D721Med (cell line): ENCODE data around the gene TNFAIP2.
"Not testable (repeated sequence)": the region's sequence is repeated elsewhere in the genome, so short reads cannot be mapped to it uniquely, and the experiment has no call there.

ENCODE experiments used
- DNase-seq: peaks from one replicate; pipeline ENCODE4 v3.0.0; 2011; ENCODE audit warnings: low spot score; ENCODE audit not compliant: insufficient read length
- FAIRE-seq: peaks from 2 replicates; lab custom pipeline; 2011; peaks lifted over from hg19 to GRCh38; lab: Jason Lieb, UNC
- TF ChIP-seq, protein P1 (sequence below): IDR thresholded peaks from 2 replicates; pipeline ENCODE4 v1.5.1; 2012; ENCODE audit warnings: mild to moderate bottlenecking, control low read depth; ENCODE audit not compliant: insufficient read depth; ENCODE audit errors: missing control alignments

Gene TNFAIP2

DNA sequence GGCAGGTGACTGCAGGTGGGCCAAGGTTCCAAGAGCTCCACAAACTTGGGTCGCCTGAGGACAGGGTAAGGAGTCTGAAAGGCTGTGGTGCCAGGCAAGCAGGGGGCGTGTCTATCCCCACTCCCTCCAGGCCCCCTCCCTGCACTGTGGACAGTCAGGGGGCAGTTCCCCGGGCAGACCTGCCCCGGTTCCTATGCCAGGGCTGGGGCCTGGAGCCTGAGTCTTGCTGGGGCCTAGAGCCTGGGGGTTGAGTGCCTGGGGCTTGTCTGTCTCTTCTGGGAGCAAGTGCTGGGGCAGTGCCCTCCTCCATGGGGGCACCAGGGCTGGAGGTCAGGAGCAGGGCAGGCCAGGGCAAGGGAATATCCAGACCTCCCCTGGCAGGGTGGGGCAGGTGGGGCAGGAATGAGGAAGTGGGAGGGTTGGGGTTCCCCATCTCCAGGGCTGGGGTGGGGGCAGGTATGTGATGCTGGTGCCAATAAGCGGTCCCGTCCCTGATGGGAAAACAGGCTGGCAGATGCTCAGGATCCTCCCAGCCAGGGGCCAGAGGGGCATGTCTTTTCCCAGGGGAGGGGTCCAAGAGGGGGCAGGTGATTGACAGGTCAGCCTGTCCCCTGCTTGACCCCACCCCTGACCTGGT lies 11.9 kb upstream of the TNFAIP2 start:
- FAIRE-seq (no peak), DNase-seq (no peak)
- TF ChIP-seq, protein P1, sequence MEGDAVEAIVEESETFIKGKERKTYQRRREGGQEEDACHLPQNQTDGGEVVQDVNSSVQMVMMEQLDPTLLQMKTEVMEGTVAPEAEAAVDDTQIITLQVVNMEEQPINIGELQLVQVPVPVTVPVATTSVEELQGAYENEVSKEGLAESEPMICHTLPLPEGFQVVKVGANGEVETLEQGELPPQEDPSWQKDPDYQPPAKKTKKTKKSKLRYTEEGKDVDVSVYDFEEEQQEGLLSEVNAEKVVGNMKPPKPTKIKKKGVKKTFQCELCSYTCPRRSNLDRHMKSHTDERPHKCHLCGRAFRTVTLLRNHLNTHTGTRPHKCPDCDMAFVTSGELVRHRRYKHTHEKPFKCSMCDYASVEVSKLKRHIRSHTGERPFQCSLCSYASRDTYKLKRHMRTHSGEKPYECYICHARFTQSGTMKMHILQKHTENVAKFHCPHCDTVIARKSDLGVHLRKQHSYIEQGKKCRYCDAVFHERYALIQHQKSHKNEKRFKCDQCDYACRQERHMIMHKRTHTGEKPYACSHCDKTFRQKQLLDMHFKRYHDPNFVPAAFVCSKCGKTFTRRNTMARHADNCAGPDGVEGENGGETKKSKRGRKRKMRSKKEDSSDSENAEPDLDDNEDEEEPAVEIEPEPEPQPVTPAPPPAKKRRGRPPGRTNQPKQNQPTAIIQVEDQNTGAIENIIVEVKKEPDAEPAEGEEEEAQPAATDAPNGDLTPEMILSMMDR = no peak

DNA sequence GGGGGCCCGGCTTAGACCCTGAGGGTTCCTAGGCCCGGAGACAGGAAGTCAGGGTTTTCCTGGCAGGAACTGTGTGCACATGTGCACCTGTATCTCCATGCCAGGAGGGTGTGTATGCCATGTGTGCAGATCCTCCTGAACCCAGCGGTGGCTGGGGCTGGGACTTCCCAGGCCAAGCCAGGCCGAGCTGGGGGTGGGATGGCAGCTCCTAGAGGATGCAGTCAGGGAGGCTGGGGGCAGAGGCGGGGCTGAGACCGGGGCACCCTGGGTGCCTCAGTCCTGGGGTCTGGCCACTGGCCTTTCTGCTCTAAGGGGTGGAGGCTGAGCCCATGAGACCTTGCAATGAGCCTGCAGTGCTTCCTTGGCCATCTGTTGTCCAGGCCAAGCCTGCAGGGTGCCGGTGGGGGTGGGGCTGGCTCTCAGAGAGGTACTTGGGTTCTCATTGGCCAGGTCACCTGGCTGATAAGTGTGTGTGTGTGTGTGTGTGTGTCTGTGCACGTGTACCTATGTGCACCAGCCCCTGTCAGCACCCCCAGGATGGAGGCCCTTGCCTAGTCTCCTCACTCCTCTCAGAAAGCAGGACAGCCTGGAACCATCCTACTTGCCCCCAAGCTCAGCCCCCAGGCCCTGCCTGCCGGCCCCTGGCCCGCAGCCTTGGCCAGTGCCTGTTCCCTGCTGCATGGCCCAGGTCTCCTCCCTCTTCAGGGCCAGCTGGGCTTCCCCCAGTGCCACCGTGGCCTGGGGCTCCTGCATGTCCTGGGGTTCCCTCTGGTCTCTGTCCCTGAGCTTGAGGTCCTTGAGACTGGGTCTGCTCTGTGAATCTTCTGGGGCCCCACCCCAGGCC lies 10.6 kb upstream of the TNFAIP2 start:
- DNase-seq (no peak), FAIRE-seq (no peak)
- TF ChIP-seq, protein P1 = no peak

DNA sequence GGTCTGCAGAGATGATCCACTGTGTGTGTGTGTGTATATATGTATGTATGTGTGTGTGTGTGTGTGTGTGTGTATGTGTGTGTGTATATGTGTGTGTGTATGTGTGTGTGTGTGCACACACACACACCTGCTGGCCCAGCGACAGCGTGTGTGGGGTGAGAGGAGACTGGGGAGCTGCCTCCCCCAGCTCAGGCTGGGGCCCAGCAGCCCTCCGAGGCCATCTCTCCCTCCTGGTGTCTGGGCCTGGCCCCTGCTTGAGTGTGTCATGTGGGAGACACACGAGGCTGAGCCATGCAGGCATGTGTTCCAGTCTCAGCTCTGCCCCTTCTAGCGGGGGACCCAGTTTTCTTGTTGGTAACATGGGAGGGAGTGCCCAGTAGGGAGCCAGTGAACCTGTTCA lies 10.0 kb upstream of the TNFAIP2 start:
- FAIRE-seq = no peak
- TF ChIP-seq, protein P1 = no peak

DNA sequence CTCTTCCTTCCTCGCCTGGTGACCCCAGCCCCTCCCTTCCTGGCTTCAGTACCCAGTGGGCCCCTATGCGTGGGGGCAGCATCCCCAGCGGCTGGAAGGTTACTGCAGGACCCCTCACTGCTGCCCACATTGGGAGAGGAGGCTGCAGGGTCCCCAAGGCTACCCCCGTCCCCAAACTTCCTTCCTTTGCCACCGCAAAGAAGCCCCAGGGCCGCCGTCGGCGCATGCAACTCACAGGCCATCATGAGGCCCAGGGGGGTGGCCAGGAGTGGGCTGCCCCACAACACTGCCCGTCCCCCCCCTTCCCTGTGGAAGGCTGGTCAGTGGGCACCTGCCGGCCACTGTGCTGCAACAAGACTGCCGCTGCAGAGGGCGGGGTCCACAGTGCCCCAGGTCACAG lies 9.5 kb upstream of the TNFAIP2 start:
- DNase-seq = no peak
- TF ChIP-seq, protein P1 = no peak
- no peak for FAIRE-seq

More for the DNA sequence above, 10.0 kb upstream of the TNFAIP2 start:
- no peak for DNase-seq

DNA sequence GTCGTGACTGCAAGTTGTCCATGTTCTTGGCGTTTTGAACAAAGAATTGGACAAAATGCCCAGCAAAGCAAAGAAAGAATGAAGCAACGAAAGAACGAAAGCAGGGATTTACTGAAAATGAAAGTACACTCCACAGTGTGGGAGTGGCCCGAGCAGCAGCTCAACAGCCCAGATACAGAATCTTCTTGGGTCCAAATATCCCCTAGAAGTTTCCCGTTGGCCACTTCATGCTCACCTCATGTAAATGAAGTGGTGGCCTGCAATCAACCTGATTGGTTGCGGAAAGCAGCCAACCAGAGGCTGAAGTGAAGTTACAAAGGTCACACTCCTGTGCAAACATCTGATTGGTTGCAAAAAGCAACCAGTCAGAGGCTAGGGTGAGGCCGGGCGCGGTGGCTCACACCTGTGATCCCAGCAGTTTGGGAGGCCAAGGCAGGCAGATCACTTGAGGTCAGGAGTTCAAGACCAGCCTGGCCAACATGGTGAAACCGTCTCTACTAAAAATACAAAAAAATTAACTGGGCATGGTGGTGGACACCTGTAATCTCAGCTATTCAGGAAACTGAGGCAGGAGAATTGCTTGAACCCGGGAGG lies 8.1 kb upstream of the TNFAIP2 start:
- not testable (repeated sequence) for DNase-seq, FAIRE-seq

DNA sequence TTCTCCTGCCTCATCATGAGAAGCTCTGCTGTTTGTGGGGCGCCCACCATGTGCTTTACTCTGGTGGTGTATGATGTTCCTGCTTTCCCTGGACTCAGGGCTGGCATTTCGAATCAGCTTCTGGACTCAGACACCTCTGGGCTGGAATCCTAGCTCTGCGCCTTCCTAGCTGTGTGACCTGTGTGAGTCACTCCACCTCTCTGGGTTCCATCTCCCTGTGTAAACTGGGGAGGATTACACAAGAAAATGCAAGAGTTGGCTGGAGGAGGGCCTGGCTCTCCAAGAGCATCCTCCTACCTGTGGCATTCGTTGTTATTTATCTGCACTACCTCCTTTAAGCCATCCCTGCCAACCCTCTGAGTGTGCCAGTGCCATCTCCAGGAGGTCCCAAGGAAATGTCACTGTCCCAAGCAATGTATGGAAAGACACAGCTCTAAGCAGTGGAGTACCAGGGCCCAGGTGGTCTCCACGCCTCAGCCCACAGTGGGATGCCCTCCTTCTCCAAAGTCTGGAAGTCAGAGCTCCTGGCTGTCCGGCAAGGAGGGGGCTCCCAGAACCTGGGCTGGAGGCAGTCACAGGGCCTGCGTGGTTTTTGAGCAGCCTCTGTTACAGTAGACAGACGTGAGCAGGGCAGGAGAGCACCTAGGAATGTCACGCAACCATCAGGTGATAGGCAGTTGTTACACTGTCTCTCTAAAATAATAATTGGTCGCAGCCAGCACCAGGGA lies 7.3 kb upstream of the TNFAIP2 start:
- TF ChIP-seq, protein P1 = no peak
- no peak for DNase-seq
- no peak for FAIRE-seq

DNA sequence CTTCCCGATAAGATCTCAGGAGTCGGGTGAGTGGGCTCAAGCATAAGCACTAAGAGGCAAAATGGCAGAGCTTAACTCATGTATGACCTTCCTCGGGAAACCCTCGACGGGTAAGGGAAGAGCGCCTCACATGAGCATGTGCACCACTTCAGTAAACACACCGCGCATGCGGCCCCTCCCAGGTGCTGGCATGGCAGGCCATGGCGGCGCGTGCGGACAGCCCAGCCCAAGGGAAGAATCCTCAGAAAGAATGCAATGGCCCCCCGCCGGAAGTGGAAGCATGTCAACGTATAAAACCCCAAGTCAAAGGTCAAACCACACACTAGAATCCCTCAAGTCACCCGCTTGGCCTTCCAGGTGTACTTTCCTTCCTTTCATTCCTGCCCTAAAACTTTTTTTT lies 6.6 kb upstream of the TNFAIP2 start:
- no peak for FAIRE-seq
- no peak for DNase-seq
- TF ChIP-seq, protein P1 = no peak

DNA sequence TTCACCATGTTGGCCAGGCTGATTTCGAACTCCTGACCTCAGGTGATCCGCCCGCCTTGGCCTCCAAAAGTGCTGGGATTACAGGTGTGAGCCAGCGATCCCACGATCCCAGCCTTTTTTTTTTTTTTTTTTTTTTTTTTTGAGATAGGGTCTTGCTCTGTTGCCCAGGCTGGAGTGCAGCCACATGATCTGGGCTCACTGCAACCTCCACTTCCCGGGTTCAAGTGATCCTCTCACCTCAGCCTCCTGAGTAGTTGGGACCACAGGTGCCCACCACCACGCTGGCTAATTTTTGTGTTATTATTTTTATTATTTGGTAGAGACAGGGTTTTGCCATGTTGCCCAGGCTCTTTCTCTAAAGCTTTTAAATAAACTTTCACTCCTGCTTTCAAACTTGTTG lies 5.8 kb upstream of the TNFAIP2 start:
- not testable (repeated sequence) for DNase-seq, FAIRE-seq
